SK-N-MC (cell line): ENCODE data around the gene FAM174C.

Experiments used
- EZH2 ChIP-seq: fragments of 200-600 bp; sonication (generic); IDR thresholded peaks from one replicate; pipeline ENCODE4 v1.6.1; 2017; ENCODE audit warnings: antibody characterized with exemption
- FOXP2 ChIP-seq: optimal IDR thresholded peaks from 2 replicates; pipeline ENCODE3; 2011; ENCODE audit warnings: mild to moderate bottlenecking, moderate library complexity; ENCODE audit not compliant: insufficient read depth; ENCODE audit errors: extremely low read length, control extremely low read depth
- POLR2AphosphoS5 ChIP-seq: IDR thresholded peaks from 2 replicates; pipeline ENCODE4 v1.6.1; 2012; ENCODE audit warnings: mild to moderate bottlenecking, low read depth, low read length, borderline replicate concordance

GRCh38 chr19:1269065-1269477 lies 6.3 kb upstream of the FAM174C start, which contains the start of gene CIRBP:
- TF ChIP-seq FOXP2 (no peak), EZH2 (no peak), POLR2AphosphoS5 (peak; percentile 97)
